GM19193 (cell line): ENCODE measurements around the gene TMEM183A.

Experiments used
- POLR2A ChIP-seq: IDR thresholded peaks from 4 replicates; pipeline ENCODE4 v1.6.1; 2011; ENCODE audit not compliant: insufficient read depth, insufficient read length; ENCODE audit errors: extremely low read depth

Gene TMEM183A, protein sequence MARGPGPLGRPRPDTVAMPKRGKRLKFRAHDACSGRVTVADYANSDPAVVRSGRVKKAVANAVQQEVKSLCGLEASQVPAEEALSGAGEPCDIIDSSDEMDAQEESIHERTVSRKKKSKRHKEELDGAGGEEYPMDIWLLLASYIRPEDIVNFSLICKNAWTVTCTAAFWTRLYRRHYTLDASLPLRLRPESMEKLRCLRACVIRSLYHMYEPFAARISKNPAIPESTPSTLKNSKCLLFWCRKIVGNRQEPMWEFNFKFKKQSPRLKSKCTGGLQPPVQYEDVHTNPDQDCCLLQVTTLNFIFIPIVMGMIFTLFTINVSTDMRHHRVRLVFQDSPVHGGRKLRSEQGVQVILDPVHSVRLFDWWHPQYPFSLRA

DNA sequence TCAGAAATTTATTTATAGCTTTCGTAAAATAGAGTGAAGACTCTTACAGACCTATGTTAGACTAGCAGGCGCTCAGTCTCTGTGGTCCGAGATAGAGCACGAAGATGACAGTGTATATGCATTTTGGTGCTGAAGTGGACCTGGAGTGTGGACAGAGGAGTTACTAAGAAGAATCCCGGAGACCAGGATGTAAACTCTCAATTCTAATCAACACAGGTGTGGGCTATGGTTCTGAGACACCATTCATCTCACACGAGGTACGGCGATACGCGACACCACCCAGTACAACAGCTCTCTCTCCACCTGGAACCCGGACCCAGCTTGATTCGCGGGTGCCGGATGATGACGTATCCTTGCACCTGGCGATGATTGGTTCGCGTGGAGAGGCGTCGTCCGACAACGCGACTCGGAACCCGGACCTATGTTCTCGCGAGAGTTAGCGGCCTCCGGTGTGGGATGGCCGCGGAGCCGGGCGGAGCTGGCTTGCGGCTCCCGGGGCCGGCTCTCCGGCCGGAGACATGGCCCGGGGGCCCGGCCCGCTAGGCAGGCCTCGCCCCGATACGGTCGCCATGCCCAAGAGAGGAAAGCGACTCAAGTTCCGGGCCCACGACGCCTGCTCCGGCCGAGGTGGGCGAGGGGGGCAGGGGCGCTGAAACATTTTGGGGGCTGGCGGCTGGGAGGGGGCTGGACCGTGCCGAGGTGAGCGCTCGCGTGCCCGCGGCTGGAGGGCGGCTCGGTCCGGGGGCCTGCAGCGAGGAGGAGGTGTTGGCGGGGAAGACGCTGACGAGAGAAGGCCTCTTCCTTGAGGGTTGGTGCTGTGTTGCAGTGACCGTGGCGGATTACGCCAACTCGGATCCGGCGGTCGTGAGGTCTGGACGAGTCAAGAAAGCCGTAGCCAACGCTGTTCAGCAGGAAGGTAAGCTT, at the start of gene TMEM183A:
TSS of gene TMEM183A (plus strand) at position 427 of the 924 bp plus-strand sequence. CDS start at position 519, 92 bp downstream.
- peak; percentile 96 for TF ChIP-seq POLR2A

DNA sequence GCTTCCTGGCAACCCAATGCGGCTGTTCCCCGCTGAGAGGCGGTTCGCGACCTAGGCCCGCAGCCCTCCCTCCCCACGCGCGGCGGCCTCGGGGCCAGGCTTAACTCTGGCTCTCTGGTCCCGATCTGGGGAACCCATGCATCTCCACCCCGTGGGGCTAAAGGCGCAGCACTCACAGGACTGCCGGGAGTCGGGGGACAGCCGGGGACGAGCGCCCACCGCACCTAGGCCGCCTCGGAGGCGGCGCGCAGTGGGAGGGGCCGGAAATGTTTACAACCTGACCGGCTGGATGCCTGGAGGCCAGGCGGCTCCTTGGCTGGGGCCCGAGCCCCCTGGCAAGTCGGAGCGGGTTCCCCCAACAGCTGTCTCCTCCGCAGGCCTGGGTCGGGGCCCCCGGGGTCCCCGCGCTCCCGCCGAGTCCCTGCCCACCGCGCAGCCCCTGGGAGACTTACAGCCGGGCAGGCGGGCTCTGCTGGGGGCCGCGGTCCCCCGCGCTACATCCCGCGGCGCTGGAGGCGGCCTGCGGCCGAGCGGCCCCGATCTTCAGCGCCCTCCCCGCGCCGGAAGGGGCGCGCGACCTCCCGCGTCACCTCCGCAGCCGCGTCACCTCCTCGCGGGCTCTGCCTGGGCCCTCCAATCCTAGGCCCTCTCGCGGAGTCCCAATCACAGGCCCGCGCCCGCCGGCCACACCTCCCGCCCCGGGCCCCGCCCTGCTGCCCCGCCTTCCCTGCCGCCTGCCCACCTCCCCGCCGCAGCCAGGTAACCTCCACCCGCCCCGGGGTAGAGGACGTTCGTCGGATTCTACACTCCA, 49.2 kb upstream of the TMEM183A start, which contains the start of gene ADIPOR1:
TSS of gene ADIPOR1 (minus strand) at position 580 of the 811 bp plus-strand sequence. CDS start 7,242 bp downstream, outside the sequence.
- TF ChIP-seq POLR2A: peak; percentile 91

DNA sequence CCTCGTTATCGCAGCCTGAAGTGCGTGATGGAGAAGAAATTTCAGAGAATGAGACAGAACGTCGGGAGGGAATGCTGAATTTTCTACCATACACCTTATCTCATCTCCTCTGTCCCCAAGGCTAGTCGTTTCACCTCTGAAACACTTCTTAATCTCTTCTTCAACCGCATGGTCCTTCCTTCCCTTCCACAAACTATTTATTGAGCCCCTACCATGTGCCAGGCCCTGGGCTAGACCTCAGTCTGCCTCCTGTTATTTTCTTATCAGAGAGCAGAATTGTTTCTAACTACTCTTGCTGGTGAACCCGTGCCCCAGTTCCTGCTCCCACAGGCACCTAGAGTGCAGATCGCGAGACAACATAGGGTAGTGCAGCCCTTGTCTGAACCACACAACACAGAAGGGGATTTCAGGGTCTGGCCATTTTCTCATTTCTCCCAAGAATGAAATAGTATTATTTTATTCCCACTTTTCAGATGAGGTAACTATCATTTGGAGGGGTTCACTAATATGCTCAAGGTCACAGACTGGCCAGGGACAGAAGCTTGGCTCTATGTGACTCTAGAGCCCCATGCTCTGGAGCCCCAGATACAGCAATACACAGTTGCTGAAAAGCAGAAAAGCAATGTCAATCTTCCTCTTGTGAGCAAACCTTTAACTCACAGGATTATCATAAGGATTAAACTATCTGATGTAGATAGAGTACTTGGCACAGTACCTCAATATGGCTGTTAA, 48.5 kb upstream of the TMEM183A start:
- no peak for TF ChIP-seq POLR2A

DNA sequence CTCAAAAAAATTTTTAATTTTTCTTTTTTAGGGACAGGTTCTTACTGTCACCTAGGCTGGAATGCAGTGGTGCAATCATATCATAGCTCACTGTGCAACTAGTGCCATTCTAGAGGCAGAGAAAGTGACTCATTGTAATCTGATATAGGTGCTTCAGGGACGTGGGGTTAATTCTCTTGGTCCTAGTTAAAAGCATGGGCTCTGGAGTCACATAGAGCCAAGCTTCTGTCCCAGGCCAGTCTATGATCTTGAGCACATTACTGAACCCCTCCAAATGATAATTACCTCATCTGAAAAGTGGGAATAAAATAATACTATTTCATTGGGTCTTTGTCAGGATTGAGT, 47.9 kb upstream of the TMEM183A start:
- TF ChIP-seq POLR2A: no peak

DNA sequence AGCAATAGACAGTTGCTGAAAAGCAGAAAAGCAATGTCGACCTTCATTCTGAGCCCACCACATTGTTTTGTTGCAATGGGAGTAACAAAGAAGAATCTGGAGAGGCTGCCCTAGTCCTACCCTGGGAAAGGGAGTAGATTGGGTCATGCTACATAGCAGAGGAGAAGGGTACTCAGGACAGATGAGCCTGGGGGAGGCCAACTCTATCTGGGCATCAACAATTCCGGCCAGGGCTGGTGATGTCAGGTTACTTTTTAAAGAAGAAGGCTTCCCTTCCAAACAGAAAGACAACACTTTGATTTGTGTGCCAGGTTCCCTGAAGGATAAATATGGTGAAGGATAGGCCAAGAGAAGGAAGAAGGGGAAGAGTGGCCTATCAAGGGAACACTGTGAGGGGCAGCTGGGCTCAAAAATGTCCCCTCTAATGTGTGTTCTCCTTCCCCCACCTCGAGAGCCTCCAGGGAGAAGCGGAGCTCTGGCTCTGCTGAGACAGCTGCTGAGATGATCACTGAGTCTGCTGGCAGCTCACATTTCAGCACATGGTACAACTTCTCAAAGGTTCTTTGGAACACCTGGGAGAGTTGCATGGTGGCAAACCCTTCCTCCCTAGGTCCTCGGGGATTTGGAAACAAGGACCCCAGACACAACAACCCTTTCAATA, 45.8 kb upstream of the TMEM183A start:
- no peak for TF ChIP-seq POLR2A

DNA sequence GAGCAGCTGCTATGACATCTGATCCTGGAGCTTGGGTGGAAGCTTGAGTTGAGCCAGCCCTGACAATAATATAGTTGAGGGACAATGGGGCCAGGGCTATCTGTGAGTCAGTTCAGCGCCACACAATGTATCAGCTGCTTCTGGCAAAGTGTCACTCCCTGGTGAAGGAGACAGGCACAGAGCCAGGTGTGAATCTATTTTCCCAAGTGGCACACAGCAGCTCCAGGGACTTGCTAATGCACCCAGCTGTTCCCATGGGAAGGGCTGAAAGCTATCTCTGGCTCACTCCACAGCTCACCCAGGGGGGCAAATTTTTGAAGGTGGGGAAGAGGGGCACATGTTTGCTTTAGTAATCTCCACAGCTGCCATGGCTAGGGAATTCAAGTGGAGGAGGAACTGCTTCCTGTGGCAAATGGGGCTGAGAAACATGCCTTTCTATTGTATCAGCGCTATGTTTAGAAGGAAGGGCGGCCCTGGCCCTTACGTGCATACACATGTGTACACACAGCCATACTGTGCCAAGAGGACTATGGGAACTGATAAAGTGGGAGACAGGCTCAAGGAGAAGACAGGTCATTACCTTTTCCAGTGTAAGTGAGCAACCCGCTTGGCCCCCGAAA, 42.3 kb upstream of the TMEM183A start:
- TF ChIP-seq POLR2A: no peak

DNA sequence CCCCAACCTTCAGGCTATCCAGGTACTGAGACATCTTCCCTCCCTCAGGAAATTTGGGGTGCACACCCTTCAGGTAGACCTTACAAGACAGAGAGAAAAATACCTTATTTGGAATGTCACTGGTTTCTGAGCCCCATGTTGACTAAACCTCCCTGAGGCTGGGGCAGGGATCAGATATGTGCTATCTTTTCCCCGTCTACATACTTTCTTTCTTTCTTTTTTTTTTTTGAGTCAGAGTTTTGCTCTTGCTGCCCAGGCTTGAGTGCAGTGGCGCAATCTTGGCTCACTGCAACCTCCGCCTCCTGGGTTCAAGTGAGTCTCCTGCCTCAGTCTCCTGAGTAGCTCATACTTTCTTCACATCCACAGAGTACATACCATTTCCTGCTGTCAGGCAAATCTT, 41.8 kb upstream of the TMEM183A start:
- no peak for TF ChIP-seq POLR2A

DNA sequence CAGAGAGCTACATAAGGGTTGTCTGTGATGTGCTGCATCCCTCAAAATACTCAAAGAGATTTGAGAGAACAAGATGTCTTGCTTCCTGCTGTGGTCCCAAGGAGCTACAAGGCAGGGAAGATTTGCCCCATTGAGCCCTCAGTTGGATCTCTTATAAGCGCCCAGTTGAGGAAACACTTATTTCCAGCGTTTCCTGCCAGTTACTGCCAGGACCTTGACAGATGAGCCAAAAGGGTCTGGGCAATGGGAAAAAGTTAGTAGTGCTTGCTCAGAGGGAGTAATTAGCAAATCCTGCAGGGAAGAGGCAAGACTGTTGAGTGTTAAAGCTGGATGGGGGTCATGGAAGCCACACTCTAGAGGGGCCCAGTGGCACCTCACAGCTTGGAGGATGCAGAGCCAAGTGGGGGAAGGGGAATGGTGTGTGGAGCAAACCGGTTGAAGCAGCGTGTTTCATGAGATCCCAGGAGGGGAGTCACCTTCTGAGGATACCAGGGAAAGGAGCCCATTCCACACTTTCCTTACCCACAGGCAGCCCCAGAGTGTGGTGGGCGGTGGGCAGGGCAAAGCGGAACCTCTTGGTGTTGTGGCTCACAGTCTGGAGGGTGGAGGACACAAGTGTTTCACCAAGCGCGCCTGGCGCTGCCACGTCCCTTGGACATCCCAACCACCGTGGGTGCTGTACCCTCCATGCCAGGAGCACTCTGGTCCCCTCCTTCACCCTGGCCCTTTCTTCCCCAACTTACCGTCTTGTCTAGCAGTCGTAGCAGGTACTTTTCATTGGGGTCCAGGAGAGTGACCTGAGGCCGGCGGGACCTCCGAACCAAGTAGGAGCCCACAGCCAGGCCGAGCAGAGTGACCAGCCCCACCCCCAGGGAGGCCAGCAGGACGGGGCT, 40.9 kb upstream of the TMEM183A start:
- no peak for TF ChIP-seq POLR2A

DNA sequence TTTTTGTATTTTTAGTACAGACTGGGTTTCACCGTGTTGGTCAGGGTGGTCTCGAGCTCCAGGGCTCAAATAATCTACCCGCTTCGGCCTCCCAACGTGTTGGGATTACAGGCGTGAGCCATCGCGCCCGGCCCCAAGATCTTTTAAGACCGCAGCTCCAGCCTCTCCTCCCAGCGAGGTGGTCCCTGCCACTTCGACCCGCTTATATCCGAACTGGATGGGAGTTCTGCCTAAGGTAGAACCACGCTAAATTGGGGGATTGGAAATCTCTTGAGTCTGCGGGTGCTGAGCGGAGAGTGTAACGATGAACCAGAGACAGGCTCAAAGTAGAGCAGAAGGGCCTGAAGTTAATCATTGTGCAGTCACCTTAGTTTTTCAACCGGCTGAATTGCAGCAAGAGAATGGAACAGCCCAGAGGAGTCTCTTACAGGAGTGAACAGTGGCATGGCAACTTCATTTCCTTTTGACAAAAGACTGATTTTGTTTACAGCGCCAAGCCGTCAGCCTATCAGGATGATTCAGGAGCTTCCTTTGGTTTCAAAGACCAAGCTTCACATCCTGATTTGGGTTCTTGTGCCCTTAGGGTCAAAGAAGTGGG, 39.4 kb upstream of the TMEM183A start:
- TF ChIP-seq POLR2A: no peak

DNA sequence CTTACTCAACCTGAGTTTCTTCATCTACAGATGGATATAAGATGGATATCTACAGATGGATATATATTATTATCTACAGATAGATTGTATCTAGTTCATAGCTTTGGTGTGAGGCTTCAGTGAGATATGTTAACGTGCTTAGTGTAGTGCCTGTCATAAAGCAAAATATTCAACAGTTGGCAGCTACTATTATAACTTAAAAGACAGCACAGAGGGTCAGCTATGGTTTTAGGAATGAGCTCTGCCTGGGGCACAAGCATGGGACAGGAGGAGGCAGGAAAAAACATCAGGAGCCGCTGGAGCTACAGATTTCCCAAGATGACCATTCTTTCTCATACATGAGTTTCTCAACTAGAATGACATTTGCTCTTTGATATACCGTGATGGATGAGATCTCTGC, 38.8 kb upstream of the TMEM183A start:
- no peak for TF ChIP-seq POLR2A

DNA sequence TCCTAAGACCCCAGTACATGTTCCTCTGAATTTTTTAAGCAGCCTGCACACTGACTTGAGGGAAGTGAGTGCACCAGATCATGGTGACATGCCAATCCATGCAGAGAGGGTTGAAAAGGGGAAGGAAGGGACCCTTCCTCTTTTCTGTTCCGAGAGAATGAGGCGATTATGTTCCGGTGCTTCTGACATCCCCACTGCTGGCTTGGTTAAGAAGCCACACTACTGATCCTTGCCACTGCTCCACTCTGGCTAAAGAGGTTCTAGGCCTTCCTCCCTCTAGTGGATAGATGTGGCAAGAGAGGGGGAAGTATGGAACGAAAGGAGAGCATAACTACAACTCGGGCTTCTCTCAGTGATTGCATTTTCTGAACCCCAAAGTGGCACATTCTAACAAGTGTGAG, 38.3 kb upstream of the TMEM183A start:
- TF ChIP-seq POLR2A: no peak

DNA sequence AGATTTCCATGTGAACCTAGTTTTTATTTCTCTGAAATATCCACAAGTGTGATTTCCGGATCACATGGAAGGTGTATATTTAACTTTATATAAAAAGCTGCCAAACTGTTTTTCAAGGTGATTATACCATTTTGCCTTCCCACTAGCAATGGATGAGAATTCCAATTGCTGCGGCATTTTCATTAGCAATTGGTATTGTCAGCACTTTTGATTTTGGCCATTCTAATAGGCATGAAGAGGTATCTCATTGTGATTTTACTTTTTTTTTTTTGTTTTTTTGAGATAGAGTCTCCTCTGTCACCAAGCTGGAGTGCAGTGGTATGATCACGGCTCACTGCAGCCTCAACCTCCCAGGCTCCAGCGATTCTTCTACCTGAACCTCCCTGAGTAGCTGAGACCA, 35.1 kb upstream of the TMEM183A start:
- TF ChIP-seq POLR2A: no peak

DNA sequence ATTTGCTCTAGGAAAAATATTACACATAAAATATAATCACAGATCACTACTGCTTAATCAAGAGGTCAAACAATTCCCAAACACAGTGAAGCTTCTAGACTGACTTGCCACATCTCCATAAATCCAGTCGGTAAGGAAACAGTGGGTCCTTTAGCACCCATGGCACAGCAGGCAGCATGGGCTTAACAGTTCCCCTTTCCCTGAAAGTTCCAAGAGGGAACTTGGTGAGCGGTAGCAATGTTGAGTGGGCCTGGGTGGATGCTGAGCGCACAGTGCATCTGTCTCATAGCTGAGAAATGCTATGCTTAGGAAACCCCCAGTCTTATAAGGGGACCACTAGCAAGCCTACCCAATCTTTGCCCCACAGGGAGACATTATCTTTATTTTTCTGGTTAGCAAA, 32.3 kb upstream of the TMEM183A start:
- no peak for TF ChIP-seq POLR2A

DNA sequence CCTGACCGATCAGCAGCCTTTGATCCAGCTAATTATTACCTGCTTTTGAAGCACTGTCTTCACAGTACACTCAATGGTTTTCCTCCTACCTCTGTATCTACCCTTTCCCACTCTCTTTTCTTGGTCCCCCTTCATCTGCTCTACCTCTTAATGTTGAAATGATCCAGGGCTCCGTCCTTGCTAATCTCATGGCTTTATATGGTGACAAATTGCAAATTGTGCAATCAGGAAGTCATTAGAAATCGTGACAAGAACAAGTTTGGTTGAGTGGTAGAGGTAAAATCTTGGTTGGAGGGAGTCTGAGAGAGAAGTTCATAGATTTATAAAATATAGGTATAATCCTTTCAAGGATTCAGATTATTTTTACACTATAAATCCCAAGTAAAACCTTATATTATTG, 30.5 kb upstream of the TMEM183A start:
- no peak for TF ChIP-seq POLR2A
